Heart left ventricle (tissue), 13 donors: ENCODE measurements around the gene RNF182.
"Not testable (repeated sequence)": the region's sequence is repeated elsewhere in the genome, so short reads cannot be mapped to it uniquely, and the experiment has no call there.

Experiments
- CTCF ChIP-seq, 12 donors: fragments of 200-600 bp; sonication (generic) in 4 of 12; IDR thresholded peaks; one replicate each; pipeline versions ENCODE4 v1.5.0 to v1.8.0; 2018 to 2022; ENCODE audit warnings: antibody characterized with exemption in 12 of 12, mild to moderate bottlenecking in 5 of 12
- POLR2A ChIP-seq, 2 donors: fragments of 450-650 bp; IDR thresholded peaks; one replicate each; pipeline ENCODE4 v1.6.1; 2017; ENCODE audit warnings: antibody characterized with exemption in 2 of 2, mild to moderate bottlenecking in 2 of 2, moderate library complexity in 2 of 2
- donor health status: ischemic (EF 13 %, LVEDD 7.1; RV severe dilation, severe dysfunction).
- donor health status: DM: no; HTN: yes; CAD: no.
- donor health status: DM: no; HTN: no; CAD: no.
- donor health status: ischemic (EF 25% LVEDD 6.9; RV normal size, moderate dysfunction).
- donor health status: ischemic (EF 25% LVEDD 5.7; RV mildly dilated, moderate dysfunction).
- donor health status: ischemic (EF 35%, LVEDD 5.7; RV mildly dilated, moderate dysfunction).
- donor health status: nonischemic (EF 11% LVEDD 7.7; RV severe dilation, severe dysfunction).
- donor health status: DM: yes; HTN: yes; CAD: no.
- donor health status: PGD.
- donor health status: ischemic (EF 29% LVEDD 5.4; RV normal size, mild dysfunction).
- donor health status: nonischemic (EF 23%, LVEDD 6.1; RV moderate dilation, normal function).

DNA sequence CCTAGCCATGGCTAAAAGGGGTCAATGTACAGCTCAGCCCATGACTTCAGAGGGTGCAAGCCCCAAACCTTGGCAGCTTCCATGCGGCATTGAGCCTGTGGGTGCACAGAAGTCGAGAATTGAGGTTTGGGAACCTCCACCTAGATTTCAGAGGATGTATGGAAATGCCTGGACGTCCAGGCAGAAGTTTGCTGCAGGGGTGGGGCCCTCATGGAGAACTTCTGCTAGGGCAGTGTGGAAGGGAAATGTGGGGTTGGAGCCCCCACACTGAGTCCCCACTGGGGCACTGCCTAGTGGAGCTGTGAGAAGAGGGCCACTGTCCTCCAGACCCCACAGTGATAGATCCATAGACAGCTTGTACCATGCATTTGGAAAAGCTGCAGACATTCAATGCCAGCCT lies 47.9 kb downstream of the RNF182 start:
- not testable (repeated sequence) for TF ChIP-seq POLR2A, CTCF (IDR thresholded peaks at IDR 0.05)
